Osteocyte (in vitro differentiated cells): ENCODE measurements around the gene EPHA6. TPM values are rescaled to one million over a fixed set of nuclear protein-coding genes. Genes with fewer than 3 reads are reported as not detected.

Experiments used
- DNase-seq: peaks from one replicate; pipeline ENCODE4 v3.0.0; 2021; ENCODE audit warnings: mixed read lengths; ENCODE audit not compliant: unreplicated experiment; ENCODE audit errors: extremely low spot score
- H3K27ac Mint-ChIP-seq: one replicate; pipeline ENCODE4 v1.8.0; 2021; ENCODE audit warnings: mild to moderate bottlenecking, mixed read lengths; ENCODE audit not compliant: unreplicated experiment
- H3K27me3 Mint-ChIP-seq: one replicate; pipeline ENCODE4 v1.8.0; 2021; ENCODE audit warnings: mixed read lengths; ENCODE audit not compliant: unreplicated experiment
- H3K36me3 Mint-ChIP-seq: one replicate; pipeline ENCODE4 v1.8.0; 2021; ENCODE audit warnings: mixed read lengths; ENCODE audit not compliant: unreplicated experiment
- H3K4me1 Mint-ChIP-seq: one replicate; pipeline ENCODE4 v1.8.0; 2021; ENCODE audit warnings: mixed read lengths; ENCODE audit not compliant: unreplicated experiment
- H3K4me3 Mint-ChIP-seq: one replicate; pipeline ENCODE4 v1.8.0; 2021; ENCODE audit warnings: mild to moderate bottlenecking, moderate library complexity, mixed read lengths; ENCODE audit not compliant: unreplicated experiment
- H3K9me3 Mint-ChIP-seq: one replicate; pipeline ENCODE4 v1.8.0; 2021; ENCODE audit warnings: mixed read lengths; ENCODE audit not compliant: unreplicated experiment
- CTCF ChIP-seq: fragments of 200-600 bp; sonication (generic); IDR thresholded peaks from 2 replicates; pipeline ENCODE4 v1.5.0; 2021; ENCODE audit warnings: antibody characterized with exemption, mild to moderate bottlenecking, moderate library complexity
- total RNA-seq: library from RNA; stranded (reverse); gene quantifications from 2 replicates; pipeline ENCODE4 v1.2.1, GENCODE V29; 2021

Gene EPHA6
- total RNA-seq, 1 donor from 2014 or later, result 0.51 TPM

DNA sequence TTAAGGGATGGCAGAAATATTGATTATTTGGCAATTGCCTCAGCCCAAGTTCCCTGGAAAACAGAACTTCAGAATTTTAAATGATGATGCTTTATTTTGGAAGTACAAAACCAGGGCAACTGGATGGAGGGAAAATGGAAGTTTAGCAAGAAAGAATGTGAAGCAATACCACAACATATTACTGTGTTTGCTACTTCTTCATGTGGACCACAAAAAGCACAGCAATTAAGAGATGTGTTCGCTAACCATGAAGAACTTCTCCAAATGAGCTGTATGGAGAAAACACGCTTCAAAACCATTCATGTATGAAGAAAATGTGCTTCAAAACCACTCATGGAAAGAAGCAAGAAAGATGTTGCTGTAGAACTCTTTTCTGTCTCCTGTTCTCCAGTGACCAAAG lies 885.5 kb downstream of the EPHA6 start:
- peaks cover 10% of the 10 kb centered on the region for H3K27me3 Mint-ChIP-seq
- no peaks in the 10 kb centered on the region for H3K4me1 Mint-ChIP-seq
- no peak overlapping the region for H3K4me3 Mint-ChIP-seq
- no peak overlapping the region for H3K27ac Mint-ChIP-seq
- no peaks in the 10 kb centered on the region for H3K9me3 Mint-ChIP-seq
- no peak for DNase-seq
- no peak for TF ChIP-seq CTCF
- no peaks in the 10 kb centered on the region for H3K36me3 Mint-ChIP-seq

- Mint-ChIP-seq H3K27me3 (peaks cover 19% of the 10 kb centered on the region), H3K4me1 (no peaks in the 10 kb centered on the region), H3K4me3 (no peak overlapping the region), H3K36me3 (no peaks in the 10 kb centered on the region), H3K9me3 (no peaks in the 10 kb centered on the region), H3K27ac (no peak overlapping the region)
- TF ChIP-seq CTCF, result no peak
- no peak for DNase-seq
Observed at GRCh38 chr3:97705764-97706163, 891.4 kb downstream of the EPHA6 start.

DNA sequence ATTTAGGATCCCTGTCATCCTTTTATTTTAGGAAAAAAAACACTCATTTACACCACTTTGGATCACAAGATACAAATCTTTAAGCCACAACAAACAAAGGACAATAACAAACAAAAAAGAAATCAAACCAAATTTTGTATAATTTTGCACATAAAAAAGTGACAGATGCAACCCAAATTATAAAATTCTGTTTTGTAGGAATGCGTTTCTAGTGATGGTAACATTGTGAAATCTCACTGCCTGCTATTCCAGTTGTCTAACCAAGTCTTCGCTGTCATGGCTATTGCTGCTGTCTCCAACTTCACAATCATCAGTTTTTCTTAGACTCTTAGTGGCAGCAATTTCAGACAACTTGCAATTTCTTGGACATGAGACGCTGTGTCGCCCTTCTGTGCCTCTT lies 891.8 kb downstream of the EPHA6 start:
- no peak for TF ChIP-seq CTCF
- Mint-ChIP-seq H3K27me3 (peaks cover 16% of the 10 kb centered on the region), H3K4me3 (no peak overlapping the region), H3K9me3 (no peaks in the 10 kb centered on the region), H3K27ac (no peak overlapping the region), H3K36me3 (no peaks in the 10 kb centered on the region), H3K4me1 (no peaks in the 10 kb centered on the region)
- DNase-seq, result no peak

- Mint-ChIP-seq H3K4me3 (no peak overlapping the region), H3K36me3 (no peaks in the 10 kb centered on the region), H3K4me1 (no peaks in the 10 kb centered on the region), H3K27me3 (peaks cover 31% of the 10 kb centered on the region), H3K27ac (no peak overlapping the region), H3K9me3 (no peaks in the 10 kb centered on the region)
- no peak for TF ChIP-seq CTCF
- DNase-seq, result no peak
Observed at GRCh38 chr3:97711654-97712053, 897.3 kb downstream of the EPHA6 start.

GRCh38 chr3:97712919-97713318 lies 898.5 kb downstream of the EPHA6 start:
- H3K27me3 Mint-ChIP-seq, result peaks cover 31% of the 10 kb centered on the region
- H3K4me1 Mint-ChIP-seq, result no peaks in the 10 kb centered on the region
- no peak overlapping the region for H3K27ac Mint-ChIP-seq
- H3K9me3 Mint-ChIP-seq, result no peaks in the 10 kb centered on the region
- no peak for TF ChIP-seq CTCF
- H3K36me3 Mint-ChIP-seq, result no peaks in the 10 kb centered on the region
- DNase-seq, result no peak
- no peak overlapping the region for H3K4me3 Mint-ChIP-seq
